Limb (tissue), 2 donors: ENCODE data around the gene ANKRD11.
"Not testable (repeated sequence)": the region's sequence is repeated elsewhere in the genome, so short reads cannot be mapped to it uniquely, and the experiment has no call there.

Source experiments
- DNase-seq, 2 donors: peaks; one replicate each; pipeline ENCODE4 v3.0.0-alpha.2; 2016; ENCODE audit errors: extremely low spot score in 2 of 2

The ANKRD11 gene

GRCh38 chr16:89303617-89304016 lies 186.7 kb downstream of the ANKRD11 start:
- no peak for DNase-seq

GRCh38 chr16:89300976-89301360 lies 189.4 kb downstream of the ANKRD11 start:
- DNase-seq = no peak

DNA sequence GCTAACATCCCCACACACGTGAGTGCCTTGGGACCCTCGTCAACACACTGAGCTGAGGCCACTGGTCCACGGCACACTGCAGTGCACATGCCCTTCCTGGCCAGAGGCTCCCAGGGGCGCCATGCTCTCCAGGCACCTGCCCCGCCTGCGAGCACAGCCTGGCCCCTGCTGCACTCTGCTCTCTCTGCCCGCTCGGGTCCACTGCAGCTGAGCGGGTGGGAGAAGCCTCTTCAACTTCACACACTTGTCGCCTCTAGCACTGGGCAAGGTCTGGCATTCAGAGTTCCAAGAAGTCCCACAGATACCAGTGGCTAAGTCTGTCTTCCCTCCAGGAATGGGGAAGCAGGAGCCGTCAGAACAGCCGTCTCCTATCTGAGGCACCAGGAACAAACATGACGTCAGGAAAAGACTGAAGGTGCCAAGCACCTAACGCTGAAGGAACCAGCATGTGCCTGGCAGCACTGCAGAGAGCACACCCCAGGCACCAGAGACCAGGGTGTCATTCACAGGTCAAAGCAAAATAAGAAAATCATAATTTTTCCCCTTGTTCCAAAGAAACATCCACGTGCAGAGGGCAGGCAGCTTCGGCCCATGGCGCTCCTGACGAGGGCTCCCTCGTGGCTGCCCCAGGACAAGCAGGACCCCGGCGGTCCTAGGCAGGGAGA lies 189.9 kb downstream of the ANKRD11 start:
- DNase-seq = no peak

GRCh38 chr16:89299357-89300111 lies 190.8 kb downstream of the ANKRD11 start:
- not testable (repeated sequence) for DNase-seq

- DNase-seq = no peak
Measured at GRCh38 chr16:89298623-89299225, 191.6 kb downstream of the ANKRD11 start.

- no peak for DNase-seq
Measured at GRCh38 chr16:89297910-89298545, 192.3 kb downstream of the ANKRD11 start.

GRCh38 chr16:89297156-89297874 lies 193.0 kb downstream of the ANKRD11 start:
- no peak for DNase-seq

DNA sequence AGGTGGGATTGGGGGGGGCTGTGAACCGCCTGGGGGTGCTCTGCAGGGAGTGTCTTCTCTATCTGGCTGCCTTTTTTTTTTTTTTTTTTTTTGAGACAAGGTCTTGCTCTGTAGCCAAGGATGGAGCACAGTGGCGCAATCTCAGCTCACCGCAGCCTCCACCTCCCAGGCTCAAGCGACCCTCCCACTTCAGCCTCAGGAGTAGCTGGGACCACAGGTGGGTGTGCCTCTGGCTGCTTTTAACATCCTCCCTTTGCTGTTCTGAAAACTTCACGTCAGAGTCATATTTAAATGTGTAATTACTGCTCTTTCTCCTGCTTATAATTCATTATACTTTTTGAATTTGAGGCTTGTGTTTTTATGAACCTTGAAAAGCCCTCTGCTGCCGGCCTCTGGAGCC lies 194.4 kb downstream of the ANKRD11 start:
- no peak for DNase-seq

GRCh38 chr16:89295071-89295900 lies 195.1 kb downstream of the ANKRD11 start:
- no peak for DNase-seq

GRCh38 chr16:89294486-89294885 lies 195.9 kb downstream of the ANKRD11 start:
- no peak for DNase-seq

DNA sequence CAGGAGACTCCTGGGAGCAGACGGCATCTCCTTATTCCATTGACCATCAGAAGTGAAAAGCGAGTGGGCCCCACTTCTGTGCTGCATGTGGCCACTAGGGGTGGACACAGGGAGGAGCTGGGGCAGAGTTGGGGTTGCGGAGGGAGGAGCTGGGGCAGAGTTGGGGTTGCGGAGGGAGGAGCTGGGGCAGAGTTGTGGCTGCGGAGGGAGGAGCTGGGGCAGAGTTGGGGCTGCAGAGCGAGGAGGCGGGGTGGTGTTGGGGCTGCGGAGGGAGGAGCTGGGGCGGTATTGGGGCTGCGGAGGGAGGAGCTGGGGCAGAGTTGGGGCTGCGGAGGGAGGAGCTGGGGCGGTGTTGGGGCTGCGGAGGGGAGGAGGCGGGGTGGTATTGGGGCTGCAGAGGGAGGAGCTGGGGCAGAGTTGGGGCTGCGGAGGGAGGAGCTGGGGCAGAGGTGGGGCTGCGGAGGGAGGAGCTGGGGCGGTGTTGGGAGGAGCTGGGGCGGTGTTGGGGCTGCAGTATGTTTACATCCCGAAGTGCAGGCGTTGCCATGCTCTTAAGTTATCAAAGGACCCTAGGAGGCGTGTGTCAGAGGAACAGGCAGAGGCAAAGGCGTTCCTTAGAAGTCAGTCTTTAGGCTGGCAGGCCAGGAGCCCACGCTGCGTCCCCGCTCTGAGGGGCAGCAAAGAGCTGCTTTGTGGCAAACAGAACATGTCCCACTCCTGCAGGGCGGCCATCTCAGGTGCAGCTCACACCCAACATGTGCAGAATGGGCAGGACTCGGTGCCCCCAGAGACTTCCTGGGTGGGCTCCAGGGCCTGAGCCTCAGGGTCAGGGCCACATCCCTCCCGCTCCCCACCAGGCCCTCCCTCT lies 196.9 kb downstream of the ANKRD11 start:
- no peak for DNase-seq

GRCh38 chr16:89292443-89293078 lies 197.8 kb downstream of the ANKRD11 start:
- no peak for DNase-seq

GRCh38 chr16:89291776-89292175 lies 198.6 kb downstream of the ANKRD11 start:
- no peak for DNase-seq

- no peak for DNase-seq
Measured at GRCh38 chr16:89291363-89291762, 199.0 kb downstream of the ANKRD11 start.

- DNase-seq = no peak
Measured at GRCh38 chr16:89290887-89291286, 199.5 kb downstream of the ANKRD11 start.

GRCh38 chr16:89290472-89290871 lies 199.9 kb downstream of the ANKRD11 start:
- no peak for DNase-seq

GRCh38 chr16:89289428-89290395 lies 200.6 kb downstream of the ANKRD11 start:
- peak in 1 of 2 donors; percentile 69 for DNase-seq

DNA sequence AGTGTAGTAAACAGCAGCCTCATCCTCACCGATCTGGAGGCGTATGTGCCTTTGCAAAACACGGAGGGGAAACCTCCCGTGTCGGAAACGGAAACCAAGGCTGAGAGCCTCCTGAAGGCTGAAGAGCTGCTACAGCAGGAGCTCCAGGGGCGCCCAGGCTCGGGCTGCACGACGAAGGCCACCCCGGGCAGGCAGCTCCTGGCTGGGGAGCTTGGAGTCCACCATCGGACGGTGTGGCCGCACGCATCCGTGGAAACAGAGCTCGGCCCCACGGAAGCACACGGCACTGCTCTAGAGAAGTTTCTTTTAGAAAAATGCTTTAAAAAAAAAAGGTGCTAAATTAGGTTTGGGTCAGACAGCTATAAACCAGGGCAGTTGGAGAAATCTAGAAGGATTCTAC lies 201.4 kb downstream of the ANKRD11 start:
- DNase-seq = no peak
